GM19324 (cell line): ENCODE data around the gene GABRD.

ENCODE experiments used
- ATAC-seq: cut with Tn5 transposase; IDR thresholded peaks from one replicate; pipeline ENCODE4 v1.9.1; 2021; ENCODE audit warnings: mild to moderate bottlenecking, moderate library complexity; ENCODE audit not compliant: unreplicated experiment, low FRiP score

Gene GABRD

DNA sequence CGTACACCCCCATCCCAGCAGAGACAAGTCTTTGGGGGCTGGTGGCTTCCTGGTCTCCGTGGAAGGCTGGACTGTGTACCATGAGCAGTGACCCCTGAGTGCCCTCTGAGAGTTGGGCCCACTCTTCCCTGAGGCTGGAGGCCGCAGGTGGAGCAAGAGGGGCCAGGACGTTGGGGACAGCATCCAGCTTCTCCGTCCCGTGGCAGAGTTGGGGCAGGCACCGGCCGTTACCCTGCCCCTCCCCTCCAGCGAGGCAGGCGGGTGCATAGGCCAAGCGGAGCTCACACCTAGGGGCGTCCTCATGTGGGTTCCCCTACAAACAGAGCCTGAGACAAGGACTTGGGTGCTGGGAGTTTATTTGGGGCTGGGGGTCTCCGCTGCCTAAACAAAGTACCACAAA lies 14.0 kb downstream of the GABRD start:
- ATAC-seq, result no peak

DNA sequence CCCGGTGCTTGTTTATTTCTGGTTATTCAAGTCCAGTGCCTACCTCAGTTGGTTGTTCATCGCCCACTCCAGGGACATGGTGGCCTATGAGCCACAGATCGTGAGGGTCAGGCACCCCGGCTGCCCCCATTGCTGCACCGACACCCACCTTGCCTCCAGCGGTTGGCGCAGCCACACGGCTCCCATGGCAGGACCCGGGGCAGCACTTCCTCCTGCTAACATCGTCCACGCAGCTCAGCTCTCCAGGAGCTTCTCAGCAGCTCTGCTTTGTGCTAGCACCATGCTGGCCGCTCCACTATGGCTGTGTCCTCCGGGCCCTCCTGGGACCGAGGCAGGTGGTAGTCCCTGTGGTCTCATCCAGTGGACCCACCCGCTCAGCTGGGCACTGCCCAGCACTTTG lies 17.1 kb downstream of the GABRD start:
- ATAC-seq, result no peak

DNA sequence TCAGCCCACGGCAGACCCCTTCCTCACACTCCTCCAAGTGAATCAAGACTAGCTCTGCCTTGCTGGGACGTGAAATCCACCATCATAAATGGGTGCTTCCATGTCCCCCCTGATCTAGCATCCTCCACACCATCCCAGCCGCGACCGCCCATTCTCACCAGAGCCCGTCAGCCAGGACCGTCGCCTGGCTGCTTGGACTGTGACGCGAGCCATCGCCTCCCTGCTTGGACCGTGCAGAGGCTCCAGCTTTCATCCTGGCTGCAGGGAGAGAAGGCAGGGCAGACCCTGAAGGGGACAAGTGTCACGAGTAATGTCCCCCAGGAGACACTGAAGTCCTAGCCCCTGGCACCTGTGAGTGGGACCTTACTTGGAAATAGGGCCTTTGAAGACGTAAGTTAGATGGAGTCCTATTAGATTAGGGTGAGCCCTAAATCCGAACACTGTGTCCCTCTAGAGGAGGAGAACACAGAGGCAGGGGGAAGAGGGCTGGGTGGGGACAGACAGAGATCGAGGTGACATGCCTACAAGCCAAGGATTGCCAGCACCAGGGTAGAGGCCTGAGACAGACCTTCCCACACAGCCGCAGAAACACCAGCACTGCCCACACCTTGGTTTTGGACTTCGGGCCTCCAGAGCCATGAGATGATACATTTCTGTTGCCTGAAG lies 18.3 kb downstream of the GABRD start:
- no peak for ATAC-seq

DNA sequence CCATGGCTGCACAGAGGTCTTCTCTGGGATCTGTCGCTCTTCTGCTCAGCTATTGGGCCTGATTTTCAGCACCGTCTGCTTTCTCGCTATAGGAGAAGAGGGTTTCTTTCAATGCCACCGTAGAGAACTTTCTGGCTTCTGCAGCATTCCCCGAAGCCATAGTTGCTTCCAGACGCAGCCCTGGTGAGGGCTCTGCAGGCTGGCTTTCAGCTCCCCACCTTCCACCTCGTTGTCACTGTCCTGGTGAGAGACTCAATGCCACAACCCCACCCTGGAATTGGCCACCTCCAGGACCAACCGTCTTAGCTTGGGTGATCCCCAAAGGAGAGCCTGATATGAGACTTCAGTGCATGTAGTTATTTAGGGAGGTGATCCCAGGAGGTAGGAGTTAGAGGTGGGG lies 19.1 kb downstream of the GABRD start:
- ATAC-seq, result no peak

DNA sequence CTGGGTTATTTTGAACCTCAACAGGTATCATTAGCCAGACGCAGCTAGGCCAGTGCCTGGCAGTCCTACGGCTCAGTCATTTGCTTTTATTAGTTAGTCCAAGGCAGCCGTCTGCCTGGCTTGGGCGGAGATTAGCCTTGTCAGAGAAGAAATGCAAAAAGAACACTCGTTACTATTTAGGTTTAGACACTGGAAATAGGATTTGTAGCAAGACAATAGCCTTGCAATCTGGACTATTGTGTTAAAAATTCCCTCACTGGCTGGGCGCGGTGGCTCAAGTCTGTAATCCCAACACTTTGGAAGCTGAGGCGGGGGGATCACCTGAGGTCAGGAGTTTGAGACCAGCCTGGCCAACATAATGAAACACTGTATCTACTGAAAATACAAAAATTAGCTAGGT lies 20.1 kb downstream of the GABRD start:
- ATAC-seq, result no peak

DNA sequence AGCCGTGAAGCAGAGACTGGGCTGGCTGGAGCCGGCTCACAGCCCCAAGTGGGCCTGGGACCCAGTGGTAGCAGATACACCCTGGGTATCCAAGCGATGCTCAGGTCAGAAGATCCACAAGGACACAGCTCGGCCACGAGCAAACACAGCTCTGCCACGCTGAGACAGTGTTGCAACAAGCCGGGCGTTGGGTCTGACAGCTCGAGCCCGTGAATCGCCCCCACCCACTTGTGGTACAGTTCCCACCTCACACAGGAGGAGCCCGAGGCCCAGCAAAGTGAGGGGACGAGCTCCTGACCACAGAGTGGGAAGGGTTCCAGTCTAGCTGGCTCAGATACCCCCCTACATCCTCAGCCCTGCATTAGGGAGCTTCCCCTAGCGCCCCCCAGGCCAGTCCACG lies 22.2 kb downstream of the GABRD start:
- ATAC-seq, result no peak

DNA sequence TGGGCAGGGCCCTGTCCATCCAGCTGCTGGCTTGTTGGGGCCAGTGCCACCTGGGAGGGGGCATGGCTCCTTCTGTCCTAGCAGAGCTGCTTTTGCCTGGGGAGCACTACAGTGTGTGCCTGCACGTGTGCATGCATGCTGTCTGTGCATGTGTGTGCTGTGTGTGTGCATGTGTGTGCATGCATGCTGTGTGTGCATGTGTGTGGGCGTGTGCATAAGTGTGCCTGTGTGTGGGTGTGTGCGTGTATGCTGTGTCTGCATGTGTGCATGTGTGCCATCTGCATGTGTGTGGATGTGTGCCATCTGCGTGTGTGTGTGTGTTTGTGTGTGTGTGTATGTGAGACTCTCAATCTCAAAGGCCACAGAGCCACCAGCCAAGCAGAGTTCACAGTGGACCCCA lies 22.7 kb downstream of the GABRD start:
- no peak for ATAC-seq

DNA sequence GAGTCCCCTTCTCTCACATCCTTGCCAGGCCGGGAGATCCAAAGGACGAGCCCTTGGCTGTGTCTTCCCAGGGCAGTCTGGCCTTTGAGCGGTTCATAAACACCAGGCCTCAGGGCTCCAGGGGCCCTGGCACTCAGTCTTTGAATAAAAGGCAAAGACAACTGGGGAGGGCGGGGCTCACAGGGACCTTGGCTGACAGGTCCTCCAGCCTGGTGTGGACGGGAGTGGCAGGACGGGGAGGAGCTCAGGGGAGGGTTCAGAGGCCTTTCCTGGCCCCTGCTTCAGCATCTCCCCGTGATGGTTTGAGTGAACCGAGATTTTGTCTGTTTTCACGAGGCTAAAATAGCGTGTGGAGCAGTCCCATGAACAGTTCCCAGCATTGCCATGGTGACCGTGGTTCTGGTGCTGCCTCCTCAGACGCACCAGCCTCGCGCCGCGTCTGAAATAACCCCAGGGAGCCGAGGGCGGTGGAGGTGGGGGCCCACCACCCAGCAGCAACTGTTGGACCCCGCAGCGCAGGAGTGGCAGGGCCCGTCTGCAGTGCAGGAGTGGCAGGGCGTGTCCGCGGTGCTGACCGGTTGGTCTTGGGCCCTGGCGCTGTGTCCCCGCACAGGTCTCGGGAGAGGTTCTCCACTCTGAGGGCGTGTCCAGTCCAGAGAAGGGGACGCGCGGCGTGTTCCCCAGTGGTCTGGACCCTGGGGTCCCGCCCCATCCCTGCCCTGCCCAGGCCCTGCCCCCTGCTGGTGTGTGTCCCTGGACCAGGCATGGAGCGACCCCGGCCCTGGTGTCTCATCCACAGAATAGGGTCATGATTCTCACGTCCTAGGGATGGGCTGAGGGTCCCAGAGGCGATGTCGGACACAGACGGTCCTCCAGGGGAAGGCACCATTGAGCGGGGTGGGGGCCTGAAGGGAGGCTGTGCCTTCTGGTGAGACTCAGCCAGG lies 24.0 kb downstream of the GABRD start:
- no peak for ATAC-seq

DNA sequence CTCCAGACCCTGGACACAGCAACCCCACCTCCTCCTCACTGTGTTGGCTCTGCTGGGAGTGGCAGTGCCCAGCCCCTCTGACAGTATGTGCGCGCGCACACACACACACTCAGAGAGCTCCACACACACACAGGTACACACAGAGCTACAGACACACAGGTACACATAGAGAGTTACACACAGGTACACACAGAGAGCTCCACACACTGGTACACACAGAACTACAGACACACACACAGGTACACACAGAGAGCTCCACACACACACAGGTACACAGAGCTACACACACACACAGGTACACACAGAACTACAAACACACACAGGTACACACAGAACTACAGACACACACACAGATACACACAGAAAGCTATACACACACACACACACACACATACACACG lies 24.7 kb downstream of the GABRD start:
- ATAC-seq, result no peak

DNA sequence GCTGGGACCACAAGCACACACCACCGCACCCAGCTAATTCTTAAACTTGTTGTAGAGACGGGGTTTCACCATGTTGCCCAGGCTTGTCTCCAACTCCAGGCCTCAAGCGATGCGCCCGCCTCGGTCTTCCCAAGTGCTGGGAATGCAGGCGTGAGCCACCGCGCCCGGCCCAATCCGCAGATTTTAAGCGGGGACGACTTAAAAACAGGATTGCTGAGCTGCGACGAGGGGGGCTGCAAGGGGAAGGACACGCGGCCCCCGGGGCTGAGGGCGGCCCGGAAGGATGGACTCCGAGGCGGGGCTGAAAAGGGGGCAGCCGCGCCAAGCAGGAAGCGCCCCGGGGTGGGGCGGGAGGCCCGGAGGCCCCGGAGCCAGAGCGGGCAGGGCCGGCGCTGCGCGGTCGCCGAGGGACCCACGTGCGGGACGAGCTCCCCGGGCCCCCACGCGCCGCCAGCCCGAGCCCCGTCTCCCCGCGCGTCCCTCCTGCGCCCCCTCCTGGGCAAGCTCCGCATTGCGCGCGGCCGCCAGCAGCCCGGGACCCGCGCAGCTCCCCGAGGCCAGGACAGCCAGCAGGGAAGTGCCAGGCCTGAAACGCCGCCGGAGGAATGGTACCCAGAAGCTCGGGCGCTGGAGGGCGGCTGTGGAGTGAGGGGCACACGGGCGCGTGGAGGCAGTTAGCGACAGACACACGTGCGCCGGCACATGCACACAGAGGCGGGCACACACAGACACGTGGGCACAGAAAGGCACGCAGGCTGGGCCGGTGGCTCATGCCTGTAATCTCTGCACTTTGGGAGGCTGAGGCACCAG lies 25.6 kb downstream of the GABRD start:
- ATAC-seq, result no peak

DNA sequence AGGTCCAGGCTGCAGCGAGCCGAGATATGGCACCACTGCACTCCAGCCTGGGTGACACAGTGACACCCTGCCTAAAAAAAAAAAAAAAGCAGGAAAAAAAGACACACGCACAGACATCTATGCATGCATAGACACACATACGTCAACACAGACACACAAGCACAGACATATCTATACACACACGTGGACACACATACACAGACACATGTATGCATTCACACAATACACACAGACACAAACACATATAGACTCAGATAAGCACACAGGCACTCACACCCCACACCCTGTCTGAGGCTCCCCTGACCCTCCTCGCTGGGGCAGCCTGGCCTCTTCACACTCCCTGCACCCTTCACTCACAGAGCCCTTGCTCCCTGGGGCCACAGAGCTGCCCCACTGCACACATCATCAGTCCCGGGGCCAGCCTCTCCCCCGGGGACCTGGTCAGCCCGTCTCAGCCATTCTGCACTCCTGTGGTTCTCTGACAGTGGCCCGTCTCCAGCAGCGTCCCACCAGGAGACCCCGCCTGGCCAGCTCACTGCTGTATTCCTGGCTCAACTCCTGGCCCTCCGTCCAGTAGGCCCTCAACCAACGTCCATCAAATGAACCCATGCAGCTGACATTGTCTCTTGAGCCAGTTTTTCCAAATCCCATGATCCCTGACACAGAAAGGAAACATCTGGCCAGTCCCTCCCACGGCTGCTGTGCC lies 26.5 kb downstream of the GABRD start:
- no peak for ATAC-seq

DNA sequence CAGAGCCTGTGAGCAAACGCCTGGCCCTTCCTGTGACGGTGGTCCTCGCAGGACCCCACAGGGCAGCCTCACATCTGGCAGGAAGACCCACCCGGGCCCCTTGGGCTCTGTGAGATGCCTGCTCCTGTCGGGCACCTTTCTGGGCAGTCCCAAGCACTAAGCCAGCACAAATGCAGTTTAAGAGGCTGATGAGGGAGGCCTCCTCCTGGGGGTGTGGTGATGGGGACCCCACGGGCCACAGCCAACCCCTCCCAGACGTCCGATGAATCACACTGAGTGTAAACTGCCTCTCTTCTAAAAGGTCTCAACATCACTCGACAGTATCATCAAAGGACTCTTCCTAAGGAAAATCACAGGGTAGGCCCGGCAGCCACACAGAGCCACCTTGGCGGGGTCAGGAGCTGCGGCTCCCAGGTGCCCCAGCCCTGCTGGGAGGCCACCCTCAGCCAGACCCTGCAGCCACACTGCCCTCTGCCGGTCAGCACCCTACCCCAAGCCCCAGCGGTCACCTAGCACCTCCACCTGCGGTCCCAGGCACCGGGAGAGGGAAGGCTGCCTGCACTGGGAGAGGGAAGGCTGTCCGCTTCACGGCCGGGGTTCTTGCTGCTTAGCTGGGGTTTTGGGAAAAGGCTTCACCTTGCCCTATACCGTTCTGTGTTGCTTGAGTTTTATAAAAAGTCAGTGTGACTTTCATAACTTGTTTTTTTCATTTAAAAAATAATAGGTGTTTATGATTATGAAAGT lies 27.2 kb downstream of the GABRD start:
- ATAC-seq, result no peak

DNA sequence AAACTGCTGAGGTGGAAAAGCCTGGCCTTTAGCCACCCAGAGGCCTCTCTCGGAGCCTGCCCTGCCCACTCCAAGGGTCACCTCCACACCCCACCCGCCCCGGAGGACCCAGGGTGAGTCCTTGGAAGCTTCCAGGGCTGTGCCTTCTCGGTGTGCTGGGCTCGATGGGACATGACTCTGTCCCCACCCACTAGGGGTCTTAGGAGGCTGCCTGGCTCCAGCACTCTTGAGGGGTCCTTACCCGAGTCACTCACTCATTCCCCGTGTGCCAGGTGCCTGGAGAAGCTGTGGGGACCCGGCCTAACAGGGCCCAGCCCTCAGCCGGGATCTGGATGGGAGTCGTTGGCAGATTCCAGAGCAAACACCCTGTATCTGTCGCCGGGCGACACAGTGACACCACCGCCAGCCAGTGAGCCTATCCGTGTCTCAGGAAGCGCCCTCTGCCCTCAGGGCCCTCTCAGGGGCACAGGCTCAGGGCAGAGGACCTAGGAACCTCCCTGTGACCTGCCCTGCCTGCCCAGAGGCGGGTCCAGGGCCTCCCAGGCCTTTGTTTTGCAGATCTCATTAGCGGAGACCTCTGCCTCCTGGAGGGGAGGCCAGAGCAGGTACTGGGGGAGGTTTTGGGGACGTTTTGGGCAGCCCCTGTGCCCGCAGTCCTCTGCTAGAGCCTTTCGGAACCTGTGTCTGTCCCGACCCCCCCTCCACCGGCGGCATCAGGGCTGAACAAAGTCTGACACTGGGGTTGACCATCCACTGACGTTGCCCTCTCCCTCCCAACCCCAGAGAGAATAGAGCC lies 28.0 kb downstream of the GABRD start:
- no peak for ATAC-seq

DNA sequence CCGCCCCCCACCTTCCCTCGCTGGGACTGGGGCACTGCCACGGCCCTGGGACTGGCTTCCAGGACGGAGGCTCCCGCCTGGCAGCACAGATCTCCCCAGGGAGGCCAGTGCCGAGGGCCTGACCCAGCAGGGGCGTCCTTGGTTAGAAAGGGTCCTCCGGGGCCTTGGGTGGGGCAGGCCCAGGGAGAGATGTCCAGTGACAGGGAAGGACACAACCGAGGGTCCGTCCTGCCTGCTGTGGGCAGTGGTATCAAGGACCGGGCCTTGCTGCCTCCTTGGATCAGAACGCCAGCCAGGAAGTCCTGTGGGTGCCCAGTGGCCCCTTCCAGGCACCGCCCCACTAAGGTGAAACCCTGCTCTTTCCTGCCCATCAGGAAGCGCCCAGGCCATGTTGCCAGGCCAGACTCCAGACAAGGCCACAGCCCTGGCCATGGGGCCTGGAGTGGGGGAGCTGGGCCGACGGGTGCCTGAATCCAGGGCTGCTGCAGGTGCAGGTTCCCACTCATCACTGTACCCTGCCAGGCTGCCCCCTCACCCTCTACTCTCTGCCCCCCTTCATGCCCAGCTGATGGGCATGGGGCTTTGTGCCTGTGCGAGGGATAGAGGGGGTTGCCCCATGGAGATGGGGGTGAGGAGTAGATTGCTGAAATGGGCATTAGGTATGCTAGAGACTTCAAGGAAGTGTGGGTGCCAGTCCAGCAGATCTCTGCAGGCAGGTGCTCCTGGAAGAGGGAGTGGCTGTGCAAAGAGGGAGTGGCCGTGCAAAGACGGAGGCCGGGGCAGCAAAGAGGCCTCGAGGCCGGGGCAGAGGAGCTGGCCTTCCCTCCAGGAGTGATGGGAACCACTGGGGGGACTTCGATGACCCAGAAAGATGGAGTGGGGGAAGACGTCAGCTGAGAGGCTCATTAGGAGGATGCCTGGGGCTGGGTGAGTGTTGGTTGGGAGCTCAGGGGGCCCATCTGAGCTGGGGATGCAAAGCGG lies 28.9 kb downstream of the GABRD start:
- no peak for ATAC-seq

DNA sequence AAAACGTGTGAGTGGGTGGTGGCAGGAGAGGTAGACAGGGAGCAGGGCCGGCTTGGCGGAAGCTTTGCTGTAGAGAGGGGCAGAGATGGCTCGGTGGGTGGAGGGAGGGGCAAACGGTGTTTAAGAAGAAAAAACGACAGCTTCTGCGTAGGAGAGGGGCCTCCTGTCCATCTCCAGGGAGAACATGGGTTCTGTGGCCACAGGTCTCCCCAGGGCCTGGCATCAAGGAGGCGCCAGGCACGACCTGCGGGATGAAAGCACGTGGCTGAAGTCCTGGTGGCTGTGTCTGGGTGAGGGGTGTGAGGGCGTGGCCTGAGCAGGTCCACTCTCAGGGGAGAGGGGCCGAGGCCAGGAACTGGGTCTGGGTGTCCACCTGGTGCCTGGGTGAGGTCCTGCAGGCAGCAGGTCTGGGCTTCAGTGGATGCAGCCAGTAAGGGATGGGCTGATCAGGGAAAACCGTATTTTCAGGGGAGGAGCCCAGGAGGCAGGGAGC lies 30.1 kb downstream of the GABRD start:
- ATAC-seq, result no peak

DNA sequence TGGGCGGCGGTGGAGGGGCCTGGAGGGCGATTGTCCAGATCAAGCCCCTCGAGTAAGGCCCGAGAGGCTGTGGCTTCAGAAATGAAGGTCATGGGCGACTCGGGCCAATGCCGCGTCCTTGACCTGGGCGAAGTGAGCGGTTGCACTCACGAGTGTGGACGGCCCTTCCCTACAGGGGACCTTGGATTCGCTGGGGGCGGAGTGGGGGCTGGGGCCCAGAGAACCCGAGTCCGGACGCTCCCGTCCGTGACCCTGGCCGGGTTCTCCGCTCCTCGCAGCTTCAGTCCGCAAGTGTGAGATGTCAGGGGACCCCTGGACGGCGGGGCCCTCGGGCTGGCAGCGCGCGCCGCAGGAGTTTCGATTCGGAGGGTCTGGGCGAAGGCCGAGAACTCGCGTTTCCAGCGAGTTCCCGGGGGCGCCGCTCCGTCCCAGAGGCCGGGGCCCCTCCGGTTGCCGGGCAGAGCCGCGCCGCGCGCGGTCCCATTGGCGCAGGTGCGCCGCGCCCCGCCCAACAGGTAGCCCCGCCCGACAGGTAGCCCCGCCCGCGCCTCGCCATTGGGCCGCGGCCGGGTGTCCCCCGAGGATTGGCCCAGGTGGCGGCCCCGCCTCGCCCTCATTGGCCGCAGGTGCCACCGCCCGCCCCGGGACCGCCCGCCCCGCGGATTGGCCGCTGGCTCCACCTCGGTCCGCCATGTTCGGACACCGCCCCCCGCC lies 30.7 kb downstream of the GABRD start, which contains the start of gene PRKCZ:
Gene PRKCZ, plus strand, starts transcription at position 694 of the 714 bp plus-strand sequence. CDS start 220 bp downstream, outside the sequence.
- no peak for ATAC-seq

DNA sequence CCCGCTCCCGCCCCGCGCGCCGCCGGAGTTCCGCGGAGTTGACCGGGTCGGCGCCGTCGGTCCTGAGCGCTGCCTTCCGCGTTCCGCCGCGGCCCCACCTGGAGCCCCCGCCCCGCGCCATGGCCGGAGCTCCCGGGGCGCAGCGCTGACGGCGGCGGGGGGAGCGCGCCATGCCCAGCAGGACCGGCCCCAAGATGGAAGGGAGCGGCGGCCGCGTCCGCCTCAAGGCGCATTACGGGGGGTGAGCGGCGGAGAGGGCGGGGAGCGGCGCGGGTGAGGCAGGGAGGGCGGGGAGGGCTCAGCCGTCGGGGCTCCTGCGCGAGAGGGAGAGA lies 31.3 kb downstream of the GABRD start:
- no peak for ATAC-seq
